Fibroblast of lung (primary cell): ENCODE results near the gene NCAN.

Experiments used
- CTCF ChIP-seq, 2 donors: IDR thresholded peaks in 1 of 2; conservative IDR thresholded peaks in 1 of 2; 1 replicate in 1 of 2; 2 replicates in 1 of 2; pipeline ENCODE4 v1.5.1; 2011 to 2012; ENCODE audit warnings: low read length in 2 of 2, control low read depth in 1 of 2, inconsistent platforms in 1 of 2, low read depth in 1 of 2, mild to moderate bottlenecking in 1 of 2
- EZH2 ChIP-seq: IDR thresholded peaks from 2 replicates; pipeline ENCODE4 v1.5.1; 2012; ENCODE audit warnings: low read length, control low read depth, mild to moderate bottlenecking; ENCODE audit errors: missing control alignments

DNA sequence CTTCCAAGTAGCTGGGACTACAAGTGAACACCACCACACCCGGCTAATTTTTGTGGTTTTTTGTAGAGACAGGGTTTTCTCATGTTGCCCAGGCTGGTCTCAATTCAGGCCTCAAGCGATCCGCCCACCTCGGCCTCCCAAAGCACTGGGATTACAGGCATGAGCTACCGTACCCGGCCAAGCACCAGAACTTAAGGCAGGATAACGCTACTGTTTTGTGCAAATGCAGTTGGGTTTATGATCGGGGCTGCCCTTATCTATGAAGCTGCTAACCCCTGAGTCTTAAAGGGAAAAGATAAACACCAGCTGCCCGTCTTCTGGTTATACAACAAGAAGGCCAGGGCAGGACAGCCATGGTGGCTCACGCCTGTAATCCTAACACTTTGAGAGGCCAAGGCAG, 73.9 kb downstream of the NCAN start:
- no peak for TF ChIP-seq CTCF (conservative IDR thresholded peaks at IDR 0.05 in 1 of 2, IDR thresholded peaks at IDR 0.05 in 1 of 2; ENCODE audit: low read depth in 1 of 2, low read length in 2 of 2)
- no peak for TF ChIP-seq EZH2
